Mammary epithelial cell (primary cell): ENCODE data around the gene ZBTB21.

Source experiments
- EZH2 ChIP-seq: IDR thresholded peaks from 2 replicates; pipeline ENCODE4 v1.6.1; 2012; ENCODE audit warnings: low read length, inconsistent platforms, borderline replicate concordance
- TF ChIP-seq, protein P1 (sequence below), 2 donors: IDR thresholded peaks in 1 of 2; conservative IDR thresholded peaks in 1 of 2; 2 replicates each; pipeline ENCODE4 v1.5.1; 2011 to 2012; ENCODE audit warnings: inconsistent platforms in 2 of 2, low read length in 2 of 2, mild to moderate bottlenecking in 2 of 2, control low read depth in 1 of 2, low read depth in 1 of 2; ENCODE audit not compliant: insufficient read depth in 1 of 2; ENCODE audit errors: extremely low read depth in 1 of 2

DNA sequence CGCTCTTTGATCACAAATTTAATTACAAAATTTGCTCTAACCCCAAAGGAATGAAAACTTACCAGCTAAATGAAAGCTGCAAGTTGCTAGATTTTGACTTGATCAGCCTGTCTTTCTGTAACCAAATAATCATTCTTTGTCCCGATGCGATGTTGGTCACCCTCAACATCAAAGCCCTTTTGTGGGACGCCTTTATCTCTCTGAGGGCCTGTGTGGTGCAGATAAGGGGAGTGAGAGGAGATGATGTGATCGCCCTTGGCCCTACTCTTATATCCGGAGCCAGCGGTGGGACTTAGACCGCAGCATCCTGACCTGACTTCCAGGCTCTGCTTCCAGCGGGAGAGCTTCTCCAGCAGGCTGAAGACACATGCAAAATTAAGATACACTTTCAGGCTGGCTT is 41.6 kb upstream of the ZBTB21 start:
- TF ChIP-seq, protein P1, sequence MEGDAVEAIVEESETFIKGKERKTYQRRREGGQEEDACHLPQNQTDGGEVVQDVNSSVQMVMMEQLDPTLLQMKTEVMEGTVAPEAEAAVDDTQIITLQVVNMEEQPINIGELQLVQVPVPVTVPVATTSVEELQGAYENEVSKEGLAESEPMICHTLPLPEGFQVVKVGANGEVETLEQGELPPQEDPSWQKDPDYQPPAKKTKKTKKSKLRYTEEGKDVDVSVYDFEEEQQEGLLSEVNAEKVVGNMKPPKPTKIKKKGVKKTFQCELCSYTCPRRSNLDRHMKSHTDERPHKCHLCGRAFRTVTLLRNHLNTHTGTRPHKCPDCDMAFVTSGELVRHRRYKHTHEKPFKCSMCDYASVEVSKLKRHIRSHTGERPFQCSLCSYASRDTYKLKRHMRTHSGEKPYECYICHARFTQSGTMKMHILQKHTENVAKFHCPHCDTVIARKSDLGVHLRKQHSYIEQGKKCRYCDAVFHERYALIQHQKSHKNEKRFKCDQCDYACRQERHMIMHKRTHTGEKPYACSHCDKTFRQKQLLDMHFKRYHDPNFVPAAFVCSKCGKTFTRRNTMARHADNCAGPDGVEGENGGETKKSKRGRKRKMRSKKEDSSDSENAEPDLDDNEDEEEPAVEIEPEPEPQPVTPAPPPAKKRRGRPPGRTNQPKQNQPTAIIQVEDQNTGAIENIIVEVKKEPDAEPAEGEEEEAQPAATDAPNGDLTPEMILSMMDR (conservative IDR thresholded peaks at IDR 0.05 in 1 of 2, IDR thresholded peaks at IDR 0.05 in 1 of 2; ENCODE audit: extremely low read depth in 1 of 2, insufficient read depth in 1 of 2, low read depth in 1 of 2, low read length in 2 of 2): no peak
- no peak for TF ChIP-seq EZH2
